ENCODE results near the gene PACSIN2.
"Not testable (repeated sequence)": the region's sequence is repeated elsewhere in the genome, so short reads cannot be mapped to it uniquely, and the experiment has no call there.

The PACSIN2 gene

GRCh38 chr22:42992092-42992491, 22.9 kb downstream of the PACSIN2 start:
- DNase-seq (ENCODE audit: low read depth in 1 of 2, low spot score in 1 of 2), result no peak

- DNase-seq (ENCODE audit: low read depth in 1 of 2, low spot score in 1 of 2), result no peak
Measured at GRCh38 chr22:42991010-42991651, 23.8 kb downstream of the PACSIN2 start.

GRCh38 chr22:42990131-42990838, 24.7 kb downstream of the PACSIN2 start:
- DNase-seq (ENCODE audit: low read depth in 1 of 2, low spot score in 1 of 2), result no peak

- DNase-seq (ENCODE audit: low read depth in 1 of 2, low spot score in 1 of 2), result no peak
Measured at GRCh38 chr22:42986115-42986514, 28.8 kb downstream of the PACSIN2 start.

- no peak for DNase-seq (ENCODE audit: low read depth in 1 of 2, low spot score in 1 of 2)
Measured at GRCh38 chr22:42985531-42985905, 29.4 kb downstream of the PACSIN2 start.

- no peak for DNase-seq (ENCODE audit: low read depth in 1 of 2, low spot score in 1 of 2)
Measured at GRCh38 chr22:42984814-42985530, 30.0 kb downstream of the PACSIN2 start.

- DNase-seq (ENCODE audit: low read depth in 1 of 2, low spot score in 1 of 2), result no peak
Measured at GRCh38 chr22:42984397-42984796, 30.6 kb downstream of the PACSIN2 start.

- DNase-seq (ENCODE audit: low read depth in 1 of 2, low spot score in 1 of 2), result no peak
Measured at GRCh38 chr22:42983470-42983869, 31.5 kb downstream of the PACSIN2 start.

GRCh38 chr22:42979606-42980005, 35.3 kb downstream of the PACSIN2 start:
- DNase-seq (ENCODE audit: low read depth in 1 of 2, low spot score in 1 of 2), result no peak

- no peak for DNase-seq (ENCODE audit: low read depth in 1 of 2, low spot score in 1 of 2)
Measured at GRCh38 chr22:42978453-42979103, 36.4 kb downstream of the PACSIN2 start.

- DNase-seq (ENCODE audit: low read depth in 1 of 2, low spot score in 1 of 2), result no peak
Measured at GRCh38 chr22:42977569-42977968, 37.4 kb downstream of the PACSIN2 start.

GRCh38 chr22:42976217-42976933, 38.6 kb downstream of the PACSIN2 start:
- DNase-seq (ENCODE audit: low read depth in 1 of 2, low spot score in 1 of 2), result no peak

- DNase-seq (ENCODE audit: low read depth in 1 of 2, low spot score in 1 of 2), result no peak
Measured at GRCh38 chr22:42974223-42974622, 40.7 kb downstream of the PACSIN2 start.

GRCh38 chr22:42973536-42973881, 41.4 kb downstream of the PACSIN2 start:
- DNase-seq (ENCODE audit: low read depth in 1 of 2, low spot score in 1 of 2), result no peak

- no peak for DNase-seq (ENCODE audit: low read depth in 1 of 2, low spot score in 1 of 2)
Measured at GRCh38 chr22:42972649-42973535, 42.1 kb downstream of the PACSIN2 start.

GRCh38 chr22:42971473-42971860, 43.5 kb downstream of the PACSIN2 start:
- DNase-seq (ENCODE audit: low read depth in 1 of 2, low spot score in 1 of 2), result not testable (repeated sequence)

GRCh38 chr22:42970029-42970428, 44.9 kb downstream of the PACSIN2 start:
- DNase-seq (ENCODE audit: low read depth in 1 of 2, low spot score in 1 of 2), result no peak

- no peak for DNase-seq (ENCODE audit: low read depth in 1 of 2, low spot score in 1 of 2)
Measured at GRCh38 chr22:42969348-42969975, 45.5 kb downstream of the PACSIN2 start.

- no peak for DNase-seq (ENCODE audit: low read depth in 1 of 2, low spot score in 1 of 2)
Measured at GRCh38 chr22:42967933-42968332, 47.0 kb downstream of the PACSIN2 start.

GRCh38 chr22:42967005-42967404, 47.9 kb downstream of the PACSIN2 start:
- no peak for DNase-seq (ENCODE audit: low read depth in 1 of 2, low spot score in 1 of 2)
